K562 (cell line): Measurements from ENCODE around the gene ADGRL3.

Experiments used
- CTCF ChIP-seq, 3 experiments: IDR thresholded peaks in 2 of 3; conservative IDR thresholded peaks in 1 of 3; 2 replicates each; pipeline ENCODE4 v1.5.1; 2011 to 2012; ENCODE audit warnings: low read length in 3 of 3, mild to moderate bottlenecking in 3 of 3, control low read depth in 2 of 3, improper control_type of control experiment in 1 of 3, inconsistent platforms in 1 of 3, low read depth in 1 of 3, mixed read lengths in 1 of 3, moderate library complexity in 1 of 3; ENCODE audit not compliant: insufficient read depth in 2 of 3
- FOXM1 ChIP-seq, 2 experiments: fragments of 450-650 bp in 1 of 2; sonication (generic) in 1 of 2; formaldehyde crosslinking in 1 of 2; IDR thresholded peaks; 2 replicates each; pipeline versions ENCODE4 v1.6.1 to v1.9.0; 2017 to 2022; ENCODE audit warnings: low read depth in 2 of 2, mild to moderate bottlenecking in 2 of 2, missing genetic modification reagents in 1 of 2, moderate library complexity in 1 of 2
- KAT2B ChIP-seq: IDR thresholded peaks from one replicate; pipeline ENCODE4 v1.6.1; 2012; ENCODE audit warnings: low read depth, mild to moderate bottlenecking, control low read depth, inconsistent platforms, low read length, moderate library complexity

- TF ChIP-seq KAT2B (no peak), CTCF (IDR thresholded peaks at IDR 0.05 in 2 of 3, conservative IDR thresholded peaks at IDR 0.05 in 1 of 3; ENCODE audit: insufficient read depth in 2 of 3, low read depth in 1 of 3, low read length in 3 of 3) (no peak), FOXM1 (IDR thresholded peaks at IDR 0.05; ENCODE audit: low read depth) (no peak), FOXM1 (CRISPR knock-in tag; IDR thresholded peaks at IDR 0.05; ENCODE audit: low read depth) (no peak)
These were observed 880.3 kb downstream of the ADGRL3 start for GRCh38 chr4:62080431-62080830.
